Mesodermal cell (in vitro differentiated cells): ENCODE results near the gene NT5DC2.

Source experiments
- H3K27ac ChIP-seq: 2 replicates; pipeline ENCODE4 v1.7.0; 2013; ENCODE audit warnings: mild to moderate bottlenecking, low read depth, low read length, moderate library complexity; ENCODE audit not compliant: severe bottlenecking
- H3K36me3 ChIP-seq: 2 replicates; pipeline ENCODE4 v1.7.1; 2013; ENCODE audit warnings: mild to moderate bottlenecking, low read length, moderate library complexity; ENCODE audit not compliant: control insufficient read depth, insufficient read depth
- H3K4me1 ChIP-seq: one replicate; pipeline ENCODE4 v1.7.1; 2013; ENCODE audit warnings: mild to moderate bottlenecking, low read length; ENCODE audit not compliant: insufficient read depth, control insufficient read depth, poor library complexity, severe bottlenecking
- H3K4me3 ChIP-seq: 2 replicates; pipeline ENCODE4 v1.7.0; 2013; ENCODE audit warnings: low read length, control low read depth, mild to moderate bottlenecking; ENCODE audit not compliant: insufficient read depth, poor library complexity, severe bottlenecking; ENCODE audit errors: extremely low read depth
- H3K9me3 ChIP-seq: 2 replicates; pipeline ENCODE4 v1.7.1; 2013; ENCODE audit warnings: mild to moderate bottlenecking, low read length, moderate library complexity; ENCODE audit not compliant: control insufficient read depth
- WGBS, 2 experiments: methylation state at CpG; one replicate each; pipeline ENCODE4 v1.1.5; 2013; ENCODE audit warnings: missing lambda C conversion rate in 2 of 2; ENCODE audit not compliant: insufficient coverage in 2 of 2; 5-methylcytosine and 5-hydroxymethylcytosine counted together

Gene NT5DC2

GRCh38 chr3:52492059-52492458 lies 41.6 kb downstream of the NT5DC2 start:
- Histone ChIP-seq H3K9me3 (no peaks in the 10 kb centered on the region), H3K36me3 (peaks cover 61% of the 10 kb centered on the region), H3K4me3 (no peak overlapping the region), H3K27ac (no peak overlapping the region), H3K4me1 (peaks cover 22% of the 10 kb centered on the region)
- WGBS, 2 experiments = 95 to 96% methylated on average over 21 of the region's 21 CpGs

GRCh38 chr3:52490939-52491526 lies 42.6 kb downstream of the NT5DC2 start:
- peaks cover 71% of the 10 kb centered on the region for H3K36me3 ChIP-seq
- H3K9me3 ChIP-seq = no peaks in the 10 kb centered on the region
- H3K27ac ChIP-seq = peak overlapping the region; percentile 67
- H3K4me1 ChIP-seq = peaks cover 22% of the 10 kb centered on the region
- H3K4me3 ChIP-seq = no peak overlapping the region
- 92 to 93% methylated on average over 20 to 21 of the region's 23 CpGs for WGBS, 2 experiments

DNA sequence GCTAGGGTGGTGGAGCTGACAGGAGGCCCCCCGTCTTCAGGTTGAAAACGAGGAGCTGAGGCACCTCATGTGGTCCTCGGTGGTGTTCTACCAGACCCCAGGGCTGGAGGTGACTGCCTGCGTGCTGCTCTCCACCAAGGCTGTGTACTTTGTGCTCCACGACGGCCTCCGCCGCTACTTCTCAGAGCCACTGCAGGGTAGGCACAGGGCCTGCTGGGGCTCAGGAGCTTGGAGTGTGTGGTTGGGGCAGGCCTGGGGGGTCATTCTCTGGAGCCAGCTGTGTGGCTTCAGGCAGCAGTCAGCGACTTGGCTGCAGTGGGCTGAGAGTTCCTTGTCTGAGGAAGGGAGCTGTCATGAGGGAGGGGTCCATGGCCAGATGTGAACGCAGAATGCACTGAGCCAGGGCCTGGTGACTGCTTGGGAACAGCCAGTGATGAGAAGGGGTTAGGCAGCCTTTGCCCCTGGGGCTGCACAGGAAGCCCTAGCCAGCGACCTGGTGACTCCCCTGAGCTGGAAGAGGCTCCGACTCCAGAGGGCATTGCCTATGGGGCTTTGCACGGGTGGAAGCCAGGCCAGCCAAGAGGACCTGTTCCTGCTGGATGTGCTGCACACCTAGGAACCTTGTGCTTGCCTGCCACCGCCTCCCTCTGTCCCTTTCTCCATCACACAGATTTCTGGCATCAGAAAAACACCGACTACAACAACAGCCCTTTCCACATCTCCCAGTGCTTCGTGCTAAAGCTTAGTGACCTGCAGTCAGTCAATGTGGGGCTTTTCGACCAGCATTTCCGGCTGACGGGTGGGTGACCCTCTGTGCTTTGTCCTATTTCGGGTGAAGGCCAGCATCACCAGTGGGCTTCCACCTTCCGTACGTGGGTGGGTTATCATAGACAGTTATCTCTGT lies 43.4 kb downstream of the NT5DC2 start:
- Histone ChIP-seq H3K27ac (peak overlapping the region; percentile 67), H3K4me1 (peaks cover 22% of the 10 kb centered on the region), H3K9me3 (no peaks in the 10 kb centered on the region), H3K36me3 (peaks cover 79% of the 10 kb centered on the region), H3K4me3 (no peak overlapping the region)
- 88 to 91% methylated on average over 18 to 21 of the region's 22 CpGs for WGBS, 2 experiments

GRCh38 chr3:52489453-52489852 lies 44.2 kb downstream of the NT5DC2 start:
- 91 to 98% methylated on average over 16 to 18 of the region's 18 CpGs for WGBS, 2 experiments
- Histone ChIP-seq H3K36me3 (peaks cover 87% of the 10 kb centered on the region), H3K27ac (peak overlapping the region; percentile 67), H3K4me1 (peaks cover 18% of the 10 kb centered on the region), H3K9me3 (no peaks in the 10 kb centered on the region), H3K4me3 (no peak overlapping the region)

DNA sequence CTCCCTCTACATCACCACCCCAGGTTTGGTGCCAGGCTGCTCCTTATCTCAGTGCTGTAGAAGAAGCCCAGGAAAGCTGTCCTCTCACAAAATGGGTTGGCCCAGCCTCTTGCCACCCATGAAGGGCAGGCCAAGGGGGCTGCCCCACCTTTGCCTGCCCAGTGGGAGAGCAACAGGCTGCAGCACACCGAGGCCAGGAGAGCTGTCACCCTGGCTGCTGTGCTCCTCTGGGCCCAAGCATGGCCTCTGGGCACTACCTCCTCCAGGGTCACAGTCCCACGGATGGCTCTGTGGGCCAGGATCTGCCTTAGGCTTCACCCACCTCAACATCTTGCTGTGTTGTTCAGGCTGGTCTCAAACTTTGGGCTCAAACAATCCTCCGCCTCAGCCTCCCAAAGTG lies 44.9 kb downstream of the NT5DC2 start:
- Histone ChIP-seq H3K4me1 (peaks cover 18% of the 10 kb centered on the region), H3K9me3 (no peaks in the 10 kb centered on the region), H3K4me3 (no peak overlapping the region), H3K36me3 (peaks cover 93% of the 10 kb centered on the region), H3K27ac (no peak overlapping the region)
- WGBS, 2 experiments = 97% methylated on average over 3 of the region's 3 CpGs

- Histone ChIP-seq H3K4me1 (peaks cover 22% of the 10 kb centered on the region), H3K9me3 (no peaks in the 10 kb centered on the region), H3K4me3 (no peak overlapping the region), H3K27ac (no peak overlapping the region), H3K36me3 (peaks cover 94% of the 10 kb centered on the region)
- 95 to 97% methylated on average over 53 to 56 of the region's 59 CpGs for WGBS, 2 experiments
Measured at GRCh38 chr3:52487788-52488691, 45.6 kb downstream of the NT5DC2 start.

GRCh38 chr3:52487050-52487787 lies 46.4 kb downstream of the NT5DC2 start:
- H3K27ac ChIP-seq = no peak overlapping the region
- H3K4me1 ChIP-seq = peaks cover 22% of the 10 kb centered on the region
- 96% methylated on average over 28 to 31 of the region's 31 CpGs for WGBS, 2 experiments
- no peak overlapping the region for H3K4me3 ChIP-seq
- H3K9me3 ChIP-seq = no peaks in the 10 kb centered on the region
- H3K36me3 ChIP-seq = peaks cover 94% of the 10 kb centered on the region

DNA sequence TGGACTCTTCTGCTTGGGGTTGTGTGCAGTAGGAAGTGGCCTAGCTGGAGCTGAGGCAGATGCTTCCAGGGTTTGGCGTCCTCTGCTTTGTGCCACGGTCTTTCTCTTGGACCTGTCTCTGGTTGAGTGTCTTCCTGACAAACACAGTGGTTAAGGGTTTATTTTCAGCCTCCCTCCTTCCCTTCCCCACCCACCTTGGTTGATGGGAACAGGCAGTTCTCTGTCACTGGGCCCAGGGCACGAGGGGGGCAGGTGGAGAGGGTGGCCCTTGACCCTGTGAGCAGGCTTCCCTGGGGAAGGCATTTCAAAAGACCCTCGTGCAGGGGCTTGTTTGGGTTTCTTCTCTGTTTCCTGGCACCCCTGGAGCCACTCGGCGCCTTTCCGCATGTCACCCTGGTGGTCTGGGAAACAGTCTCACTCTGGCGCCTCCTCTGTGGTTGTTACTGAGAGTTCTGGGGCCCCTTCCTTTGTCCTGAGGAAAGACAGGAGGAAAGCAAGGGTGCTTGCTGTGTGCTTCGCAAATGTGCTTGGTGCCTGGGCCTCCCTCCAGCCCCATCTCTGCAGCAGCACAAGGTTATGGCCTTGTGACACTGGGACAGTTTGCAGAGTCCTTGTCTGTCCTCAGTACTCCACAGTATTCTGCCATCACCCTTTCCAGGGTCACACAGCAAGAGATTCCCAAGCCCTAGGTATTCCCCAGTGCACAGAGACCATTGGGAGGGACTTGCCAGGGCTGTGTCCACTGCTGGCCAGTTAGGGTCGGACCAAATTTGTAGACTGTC lies 48.8 kb downstream of the NT5DC2 start:
- WGBS, 2 experiments = 94 to 95% methylated on average over 8 to 9 of the region's 10 CpGs
- H3K36me3 ChIP-seq = peaks cover 98% of the 10 kb centered on the region
- H3K4me1 ChIP-seq = peaks cover 6% of the 10 kb centered on the region
- H3K4me3 ChIP-seq = no peak overlapping the region
- H3K9me3 ChIP-seq = no peaks in the 10 kb centered on the region
- H3K27ac ChIP-seq = no peak overlapping the region

- H3K4me3 ChIP-seq = no peak overlapping the region
- 95 to 96% methylated on average over 12 of the region's 13 CpGs for WGBS, 2 experiments
- H3K4me1 ChIP-seq = peaks cover 4% of the 10 kb centered on the region
- H3K36me3 ChIP-seq = peaks cover 98% of the 10 kb centered on the region
- peak overlapping the region; percentile 23 for H3K27ac ChIP-seq
- H3K9me3 ChIP-seq = no peaks in the 10 kb centered on the region
Measured at GRCh38 chr3:52483577-52484381, 49.9 kb downstream of the NT5DC2 start.
